Neural progenitor cell (in vitro differentiated cells): Measurements from ENCODE around the gene UBR3.

Source experiments
- EZH2 ChIP-seq: fragments of 200-600 bp; sonication (generic); IDR thresholded peaks from 2 replicates; pipeline ENCODE4 v1.6.1; 2017; ENCODE audit warnings: antibody characterized with exemption, mild to moderate bottlenecking, moderate library complexity
- EZH2phosphoT487 ChIP-seq: fragments of 200-600 bp; sonication (generic); IDR thresholded peaks from 2 replicates; pipeline ENCODE4 v1.6.1; 2017; ENCODE audit warnings: antibody characterized with exemption
- TF ChIP-seq, protein P1 (sequence below): fragments of 200-600 bp; sonication (generic); IDR thresholded peaks from 2 replicates; pipeline ENCODE4 v1.5.1; 2017; ENCODE audit warnings: antibody characterized with exemption, mild to moderate bottlenecking

DNA sequence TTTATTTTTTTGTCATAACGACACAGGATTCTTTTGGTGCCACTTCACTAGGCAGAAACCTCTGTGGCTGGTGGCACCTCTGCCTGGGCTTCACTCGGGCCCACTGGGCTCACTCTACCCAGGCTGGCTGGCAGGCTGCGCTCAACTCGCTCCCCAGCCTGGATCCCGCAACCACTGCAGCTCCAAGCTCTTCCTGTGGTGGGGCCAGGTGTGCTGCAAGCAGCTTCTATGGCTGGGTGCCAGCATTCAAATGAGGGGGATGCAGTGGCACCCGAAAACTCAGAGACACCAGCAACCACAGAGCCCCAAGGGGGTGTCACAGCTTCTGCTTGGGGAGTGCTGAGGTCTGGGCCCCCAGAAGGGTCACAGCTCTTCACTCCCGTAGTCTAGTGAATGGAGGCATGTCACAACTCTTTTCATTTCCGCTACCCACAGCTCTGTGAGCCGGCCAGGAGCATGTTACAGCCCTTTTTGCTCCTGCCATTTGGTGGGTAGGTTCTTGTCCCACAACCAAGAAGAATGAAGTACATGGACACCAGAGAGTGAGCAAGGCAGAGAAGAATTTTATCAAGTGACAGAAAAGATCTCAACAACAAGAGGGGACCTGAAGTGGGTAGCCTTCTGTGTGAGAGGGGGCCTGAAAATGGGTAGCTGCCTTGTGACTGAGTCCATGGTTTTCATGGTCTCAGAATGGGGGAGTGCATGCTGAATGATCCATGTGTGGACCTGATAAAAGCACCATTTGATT is 170.1 kb downstream of the UBR3 start:
- TF ChIP-seq, protein P1, sequence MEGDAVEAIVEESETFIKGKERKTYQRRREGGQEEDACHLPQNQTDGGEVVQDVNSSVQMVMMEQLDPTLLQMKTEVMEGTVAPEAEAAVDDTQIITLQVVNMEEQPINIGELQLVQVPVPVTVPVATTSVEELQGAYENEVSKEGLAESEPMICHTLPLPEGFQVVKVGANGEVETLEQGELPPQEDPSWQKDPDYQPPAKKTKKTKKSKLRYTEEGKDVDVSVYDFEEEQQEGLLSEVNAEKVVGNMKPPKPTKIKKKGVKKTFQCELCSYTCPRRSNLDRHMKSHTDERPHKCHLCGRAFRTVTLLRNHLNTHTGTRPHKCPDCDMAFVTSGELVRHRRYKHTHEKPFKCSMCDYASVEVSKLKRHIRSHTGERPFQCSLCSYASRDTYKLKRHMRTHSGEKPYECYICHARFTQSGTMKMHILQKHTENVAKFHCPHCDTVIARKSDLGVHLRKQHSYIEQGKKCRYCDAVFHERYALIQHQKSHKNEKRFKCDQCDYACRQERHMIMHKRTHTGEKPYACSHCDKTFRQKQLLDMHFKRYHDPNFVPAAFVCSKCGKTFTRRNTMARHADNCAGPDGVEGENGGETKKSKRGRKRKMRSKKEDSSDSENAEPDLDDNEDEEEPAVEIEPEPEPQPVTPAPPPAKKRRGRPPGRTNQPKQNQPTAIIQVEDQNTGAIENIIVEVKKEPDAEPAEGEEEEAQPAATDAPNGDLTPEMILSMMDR: no peak
- TF ChIP-seq EZH2phosphoT487: no peak
- no peak for TF ChIP-seq EZH2
